HG03159 (cell line): ENCODE data around the gene COL8A2.

Source experiments
- ATAC-seq: cut with Tn5 transposase; IDR thresholded peaks from one replicate; pipeline ENCODE4 v1.9.1; 2021; ENCODE audit warnings: mild to moderate bottlenecking, moderate library complexity; ENCODE audit not compliant: unreplicated experiment

COL8A2 gene

DNA sequence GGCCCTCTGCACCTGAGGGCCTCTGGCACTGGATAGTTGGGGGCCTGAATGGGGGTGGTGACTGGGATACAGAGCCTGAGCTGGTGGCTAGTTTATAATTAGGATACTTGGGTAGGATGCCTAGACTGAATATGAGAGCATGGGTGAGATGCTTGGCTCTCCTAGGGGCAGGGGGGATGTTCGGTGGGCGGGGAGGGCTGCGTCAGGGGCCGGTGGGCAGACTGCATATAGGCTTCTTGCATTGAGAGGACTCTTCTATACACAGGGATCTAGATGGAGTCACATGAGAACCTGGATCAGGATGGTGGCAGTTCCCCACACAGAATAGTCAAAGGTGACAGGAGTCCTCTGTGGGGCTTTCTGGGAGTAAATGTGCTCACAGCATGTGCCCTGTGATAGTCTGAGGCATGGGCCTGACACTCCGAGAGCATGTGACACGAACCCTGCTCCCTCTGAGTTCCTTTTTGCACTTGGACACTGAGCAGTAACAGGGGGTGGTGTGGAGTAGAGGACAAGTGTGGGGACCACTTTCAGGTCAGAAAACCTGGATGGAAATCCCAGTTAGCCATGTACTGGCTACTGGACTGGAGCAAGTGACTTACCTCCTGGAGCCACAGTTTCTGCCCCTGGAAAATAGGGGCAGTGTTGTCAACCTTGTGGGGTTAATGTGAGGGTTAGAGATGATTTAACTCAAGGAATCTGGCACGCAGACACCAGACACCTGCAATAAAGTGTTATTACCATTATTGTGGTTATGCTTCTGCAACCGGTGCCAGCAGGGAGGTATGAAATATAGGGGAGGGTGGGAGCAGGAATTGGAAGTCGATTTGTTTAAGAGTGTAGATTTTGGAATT lies 33.2 kb upstream of the COL8A2 start:
- no peak for ATAC-seq

DNA sequence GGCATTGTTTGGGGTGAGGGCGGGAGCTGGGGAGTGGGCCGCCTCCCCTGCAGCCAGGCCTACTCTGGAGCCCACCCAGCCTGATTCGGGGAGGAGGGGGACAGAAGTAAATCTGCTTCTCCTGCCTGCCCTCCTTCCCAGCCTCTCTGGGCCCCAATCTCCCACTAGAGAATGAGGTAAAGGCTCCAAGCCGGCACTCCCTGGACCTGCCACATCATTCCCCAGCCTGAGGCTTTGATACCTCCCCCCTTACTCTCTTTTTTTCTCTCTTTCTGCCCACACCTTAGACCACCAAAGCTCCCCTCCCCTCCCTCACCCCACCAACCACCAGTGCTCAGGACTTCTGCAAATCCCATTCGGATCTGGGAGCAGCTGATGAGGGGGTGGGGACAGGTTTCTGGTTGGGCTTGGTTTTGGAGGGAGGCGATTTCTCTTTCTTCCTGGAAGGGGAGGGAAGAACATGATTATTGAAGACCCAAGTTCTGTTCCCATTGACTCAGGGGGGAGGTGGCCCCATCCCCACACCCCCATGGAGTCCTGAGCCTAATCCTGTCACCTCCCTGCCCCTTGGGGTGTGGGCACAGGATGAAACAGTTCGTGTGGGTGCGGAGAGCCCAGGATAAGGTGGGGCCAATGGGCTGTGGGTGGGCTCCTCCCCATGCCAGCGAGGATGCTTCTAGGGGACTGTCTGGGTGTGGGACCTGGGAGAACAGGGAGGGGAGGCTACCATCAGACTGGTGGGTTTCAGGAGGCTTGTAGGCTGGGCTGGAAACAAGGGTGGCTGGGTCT lies 32.3 kb upstream of the COL8A2 start:
- ATAC-seq: no peak

DNA sequence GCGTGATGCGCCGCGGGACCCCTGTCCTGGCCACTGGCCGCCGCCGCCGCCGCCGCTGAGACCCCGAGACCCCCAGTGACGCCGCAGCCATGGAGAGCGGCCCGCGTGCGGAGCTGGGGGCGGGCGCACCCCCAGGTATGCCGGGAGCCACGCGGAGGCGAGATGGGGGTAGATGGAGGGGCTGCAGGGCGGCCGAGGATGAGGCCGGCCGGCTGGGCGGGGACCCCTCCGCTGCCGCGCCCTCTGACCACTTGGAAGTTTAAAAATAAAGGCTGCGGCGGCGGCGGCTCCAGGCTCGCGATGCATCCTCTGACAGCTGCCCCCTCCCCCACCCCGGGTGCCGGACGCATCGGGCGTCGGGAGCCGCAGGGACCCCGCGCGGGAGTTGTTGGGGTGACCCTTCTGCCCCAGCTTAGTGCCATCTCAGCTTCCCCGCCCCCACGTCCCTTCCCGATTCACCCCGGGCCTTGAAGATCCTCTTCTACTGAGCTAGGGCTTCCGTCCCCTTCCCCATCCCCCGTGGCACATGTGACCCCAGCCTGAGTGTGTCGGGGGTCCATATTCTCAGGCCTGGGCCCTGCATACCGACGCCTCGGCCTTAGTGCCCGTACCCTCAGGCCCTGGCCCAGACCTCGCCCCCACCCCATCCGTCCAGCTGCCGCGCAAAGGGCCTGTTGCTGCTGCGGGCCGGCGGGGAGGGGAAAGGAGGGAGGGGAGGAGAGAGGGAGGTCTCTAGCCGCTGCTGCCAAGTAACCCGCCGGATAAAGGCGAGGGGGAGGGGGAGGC lies 31.5 kb upstream of the COL8A2 start:
- peak; percentile 4 for ATAC-seq

DNA sequence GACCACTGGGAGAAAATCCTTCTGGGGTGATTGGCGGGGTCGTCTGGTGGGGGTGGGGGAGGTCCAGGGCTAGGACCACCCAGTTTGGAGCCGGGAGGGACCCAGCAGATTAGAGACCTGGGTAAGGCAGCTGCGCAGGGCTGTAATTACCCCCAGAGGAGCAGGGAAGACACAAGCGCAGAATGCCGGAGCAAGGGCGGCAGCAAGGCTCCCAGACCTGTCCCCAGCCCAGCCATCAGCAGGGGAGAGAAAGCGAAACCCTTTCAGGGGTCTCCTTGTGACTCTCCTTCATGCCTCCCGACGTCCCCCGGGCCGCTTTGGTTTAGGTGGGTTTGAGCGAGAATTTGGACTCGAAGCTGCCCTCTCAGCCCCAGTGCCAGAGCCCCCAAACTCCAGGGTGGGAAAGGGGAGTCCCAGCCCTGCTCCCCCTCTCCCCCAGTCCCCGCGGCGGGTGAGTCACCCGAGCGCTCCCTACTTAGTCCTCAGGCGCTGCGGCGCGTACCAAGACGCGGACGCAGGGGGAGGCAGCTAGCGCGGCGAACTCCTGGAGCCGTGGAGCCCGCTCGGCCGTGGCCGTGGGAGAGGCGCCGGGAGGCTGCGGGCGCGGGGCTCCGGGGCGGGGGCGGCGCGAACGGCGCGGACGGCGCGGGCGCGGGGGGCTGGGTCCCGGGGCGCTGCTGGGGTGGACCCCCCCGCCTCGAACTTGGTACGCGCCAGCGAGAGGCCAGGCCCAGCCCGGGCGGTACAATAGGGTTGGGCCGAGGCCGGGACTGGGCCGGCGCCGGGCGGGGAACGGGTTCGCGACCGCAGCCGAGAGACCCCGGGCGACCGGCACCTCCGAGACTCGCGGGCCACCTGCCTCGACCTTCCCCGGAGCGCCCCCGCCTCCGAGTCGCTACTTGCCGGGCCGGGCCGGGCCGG lies 30.6 kb upstream of the COL8A2 start, which contains the start of gene MAP7D1:
Gene MAP7D1, plus strand, starts transcription at position 753 of the 921 bp plus-strand sequence. CDS start 258 bp downstream, outside the sequence.
- peak; percentile 43 for ATAC-seq

DNA sequence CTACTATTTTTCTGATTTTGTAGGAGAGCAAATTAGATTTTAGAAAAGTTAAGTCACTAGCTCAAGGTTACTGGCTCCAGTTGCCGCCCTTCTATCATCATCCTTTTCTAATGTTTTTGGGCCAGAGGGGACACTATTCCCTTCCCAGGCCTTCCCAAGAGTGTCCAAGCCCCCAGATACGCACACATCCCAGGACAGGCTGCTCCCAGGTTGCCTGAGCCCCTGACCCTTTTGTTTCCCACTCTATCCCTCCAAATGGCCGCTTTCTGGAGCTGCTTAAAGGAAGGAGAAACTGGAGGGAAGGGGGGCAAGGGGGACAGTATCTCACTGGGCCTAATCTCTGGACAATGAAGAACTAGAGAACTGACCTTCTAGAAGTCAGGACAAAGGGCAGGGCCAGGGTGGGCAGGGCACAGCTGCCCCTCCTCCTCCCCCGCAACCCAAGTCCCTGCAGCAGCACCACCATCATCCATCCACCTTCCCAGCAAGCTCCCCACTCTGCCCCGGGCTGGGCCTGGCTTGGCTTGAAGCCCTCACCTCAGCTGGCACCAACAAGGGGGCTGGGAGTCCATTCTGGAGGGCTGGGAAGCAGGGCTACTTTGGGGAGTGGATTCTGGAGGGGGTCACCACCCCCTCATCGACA lies 29.9 kb upstream of the COL8A2 start:
- no peak for ATAC-seq

DNA sequence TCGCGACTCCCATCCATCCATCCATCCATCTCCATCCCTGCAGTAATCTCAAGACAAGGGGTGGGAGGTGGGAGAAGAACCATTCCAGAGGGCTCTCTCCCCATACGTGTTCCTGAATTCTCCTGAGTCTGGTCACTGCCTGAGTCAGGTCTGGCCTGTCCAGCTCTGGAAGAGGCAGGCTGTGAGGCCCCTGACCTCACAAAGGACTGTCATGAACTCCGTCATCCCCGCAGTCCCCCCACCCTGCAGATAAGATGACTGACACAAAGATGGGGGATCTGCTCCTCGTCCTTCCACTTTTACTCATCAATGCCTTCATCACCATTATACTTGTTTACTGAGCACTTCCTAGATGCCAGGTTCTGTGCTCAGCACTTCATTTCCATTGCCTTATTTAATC lies 29.3 kb upstream of the COL8A2 start:
- no peak for ATAC-seq

DNA sequence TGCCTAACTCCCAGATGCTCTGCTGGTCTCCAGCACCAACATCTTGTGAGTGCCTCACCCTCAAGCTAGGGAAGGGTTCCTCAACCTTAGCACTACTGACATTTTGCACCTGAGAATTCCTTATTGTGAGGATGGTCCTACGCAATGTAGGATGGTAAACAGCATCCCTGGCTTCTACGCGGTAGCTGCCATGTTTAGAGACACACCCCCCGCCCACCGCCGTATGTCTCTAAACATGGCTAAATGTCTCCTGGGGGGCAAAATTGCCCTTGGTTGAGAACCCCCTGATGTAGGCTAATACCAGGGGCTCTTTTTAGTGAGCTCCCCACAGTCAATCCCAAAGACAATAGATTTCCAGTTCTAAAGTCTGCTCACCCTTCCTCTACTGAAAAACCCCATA lies 28.5 kb upstream of the COL8A2 start:
- no peak for ATAC-seq

DNA sequence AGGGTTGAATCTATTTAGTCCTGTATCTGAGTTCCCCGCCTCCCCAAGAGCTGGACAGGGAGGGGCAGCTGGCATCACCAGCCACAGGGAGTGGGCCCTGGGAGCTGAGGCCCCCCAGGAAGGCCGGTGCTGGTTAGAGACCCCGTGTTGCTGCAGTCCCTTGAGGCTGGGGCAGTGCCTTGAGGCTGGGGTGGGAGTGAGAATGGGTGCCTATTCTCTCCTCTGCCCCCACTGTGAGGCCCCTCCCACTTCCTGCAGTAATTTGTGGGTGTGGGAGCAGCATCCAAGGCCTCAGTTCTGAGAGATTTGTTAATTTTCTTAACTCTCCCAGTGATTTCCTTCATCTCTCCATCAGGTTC lies 26.8 kb upstream of the COL8A2 start:
- no peak for ATAC-seq

DNA sequence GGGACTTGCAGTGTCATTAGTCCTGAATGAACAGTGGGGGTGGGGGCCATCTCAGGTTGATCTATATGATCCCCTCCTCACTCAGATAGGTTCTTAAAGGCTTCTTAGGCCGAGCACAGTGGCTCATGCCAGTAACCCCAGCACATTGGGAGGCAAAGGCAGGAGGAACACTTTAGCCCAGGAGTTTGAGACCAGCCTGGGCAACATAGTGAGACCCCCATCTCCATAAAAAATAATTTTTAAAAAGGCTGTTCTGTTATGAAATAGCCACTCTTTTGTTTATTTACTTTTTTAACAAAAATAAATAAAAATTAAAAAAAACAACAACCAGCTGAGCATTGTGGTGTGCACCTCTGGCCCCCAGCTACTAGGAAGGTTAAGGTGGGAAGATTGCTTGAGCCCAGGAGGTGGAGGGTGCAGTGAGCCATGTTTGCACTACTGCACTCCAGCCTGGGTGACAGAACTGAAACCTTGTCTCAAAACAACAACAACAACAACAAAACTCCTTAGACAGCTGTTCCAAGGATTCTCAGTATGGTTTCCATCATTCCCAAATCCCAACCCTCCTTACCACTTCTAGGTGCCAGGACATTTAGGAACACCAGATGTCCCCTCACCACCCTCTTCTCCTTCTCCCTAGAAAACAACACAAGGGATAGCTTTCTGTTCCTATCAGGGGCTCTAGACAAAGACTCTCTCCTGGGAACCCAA lies 26.3 kb upstream of the COL8A2 start:
- no peak for ATAC-seq

DNA sequence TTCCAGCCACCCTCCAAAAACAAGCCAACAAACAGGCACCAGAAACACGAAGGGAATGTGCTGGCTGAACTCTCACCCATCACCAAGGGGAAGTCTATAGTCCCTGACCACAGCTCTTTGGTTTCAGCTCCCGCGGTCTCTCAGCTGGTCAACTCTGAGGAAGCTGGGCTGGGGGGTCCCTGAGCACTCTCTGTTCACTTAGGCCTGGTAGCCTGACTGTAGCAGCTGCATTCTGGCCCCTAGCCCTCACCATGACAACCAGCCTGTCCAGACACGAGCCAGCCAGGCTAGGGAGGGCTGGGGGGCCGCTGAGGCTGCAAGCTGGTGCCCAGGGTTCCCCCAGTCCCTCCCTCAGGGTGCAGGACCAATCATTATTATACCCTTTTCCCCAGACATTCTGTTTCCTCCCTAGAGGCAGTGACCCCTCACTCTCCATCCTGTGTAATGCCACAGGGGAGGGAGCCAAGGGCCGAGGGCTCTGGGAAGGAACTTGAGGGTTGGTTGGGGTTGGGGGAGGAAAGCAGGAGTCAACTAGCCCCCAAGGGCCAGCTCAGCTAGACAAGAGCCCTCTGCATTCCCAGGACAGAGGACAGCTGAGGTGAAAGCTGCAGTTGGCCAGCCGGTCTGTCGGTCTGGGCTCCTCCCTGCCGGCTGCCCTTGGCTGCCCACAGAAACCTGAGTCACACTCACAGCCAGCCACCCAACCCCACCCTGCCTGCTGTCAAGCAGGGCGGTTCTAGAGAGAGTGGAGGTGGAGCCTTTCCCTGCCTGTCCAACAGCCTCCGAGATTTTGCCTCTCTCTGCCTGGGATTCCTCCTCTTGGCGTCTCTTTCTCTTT lies 25.5 kb upstream of the COL8A2 start:
- peak; percentile 38 for ATAC-seq

DNA sequence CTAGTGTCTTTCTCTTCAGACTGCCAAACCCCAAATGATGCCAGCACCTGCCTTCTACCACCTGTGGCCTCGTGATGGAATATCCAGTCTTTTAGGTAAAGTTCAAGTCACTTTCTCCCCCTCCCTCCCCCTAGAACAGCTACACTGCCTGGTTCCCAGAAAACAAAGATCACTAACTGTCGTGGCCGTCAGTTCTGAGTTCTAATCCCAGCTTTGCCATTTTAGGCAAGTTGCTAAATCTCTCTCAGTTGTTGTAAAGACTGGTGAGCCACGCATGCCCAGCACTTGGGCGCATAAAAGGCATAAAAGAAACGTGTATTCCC lies 24.9 kb upstream of the COL8A2 start:
- no peak for ATAC-seq

DNA sequence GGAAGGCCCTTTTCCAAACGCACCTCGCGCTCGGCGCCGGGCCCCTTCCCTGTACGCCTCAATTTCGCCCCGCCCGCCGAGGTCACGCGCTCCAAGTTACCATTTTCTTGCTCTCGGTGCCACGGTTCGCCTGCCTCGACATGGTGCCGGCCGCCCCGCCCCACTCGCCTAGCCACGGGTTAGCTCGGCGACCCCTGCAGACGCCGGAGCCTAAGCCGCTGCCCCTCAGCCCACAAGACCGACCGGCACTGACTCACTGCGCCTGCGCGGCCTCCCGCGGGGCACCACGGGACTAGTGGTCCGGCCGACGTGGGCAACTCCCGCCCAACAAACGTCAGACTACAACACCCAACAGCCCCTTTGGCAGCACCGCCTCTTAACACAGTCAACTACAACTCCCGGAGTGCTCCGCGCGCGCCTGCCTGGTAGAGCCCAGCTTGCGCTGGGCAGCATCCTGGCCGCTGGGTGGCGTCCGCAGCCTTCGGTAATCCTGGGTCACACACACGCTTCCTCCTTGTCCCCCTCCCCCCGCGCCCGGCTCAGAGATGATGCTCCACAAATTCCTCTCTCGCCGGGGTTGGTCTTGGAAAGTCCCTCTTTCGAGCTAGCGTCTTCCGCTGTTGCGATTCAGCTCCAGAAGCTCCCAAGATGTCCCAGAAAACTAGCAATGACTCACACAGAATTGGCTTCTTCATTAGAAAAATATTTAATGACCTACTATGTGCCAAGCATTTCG lies 24.4 kb upstream of the COL8A2 start, which contains the start of gene TRAPPC3:
Gene TRAPPC3, minus strand, starts transcription at position 250 of the 736 bp plus-strand sequence. Its CDS starts 108 bp downstream, at position 142.
- ATAC-seq: peak; percentile 88

DNA sequence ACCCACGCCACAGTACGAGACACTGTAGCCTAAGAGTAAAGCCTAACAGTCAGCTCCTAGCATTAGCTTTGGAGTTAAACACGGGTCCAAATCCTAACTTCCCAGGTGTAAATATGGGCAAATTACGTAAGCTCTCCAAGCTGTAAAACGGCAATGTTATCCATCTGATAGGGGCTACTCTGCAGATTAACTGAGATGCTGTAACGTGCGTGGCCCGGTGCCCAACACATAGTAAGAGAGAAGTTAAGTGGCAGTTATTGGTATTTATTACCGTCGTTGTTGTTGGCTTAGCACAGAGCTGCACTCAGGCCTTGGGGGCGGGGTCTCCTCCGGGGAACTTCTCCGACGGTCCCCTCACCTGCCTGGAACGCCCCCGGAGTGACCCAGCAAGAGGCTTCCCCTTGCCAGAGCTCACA lies 23.8 kb upstream of the COL8A2 start:
- ATAC-seq: no peak

DNA sequence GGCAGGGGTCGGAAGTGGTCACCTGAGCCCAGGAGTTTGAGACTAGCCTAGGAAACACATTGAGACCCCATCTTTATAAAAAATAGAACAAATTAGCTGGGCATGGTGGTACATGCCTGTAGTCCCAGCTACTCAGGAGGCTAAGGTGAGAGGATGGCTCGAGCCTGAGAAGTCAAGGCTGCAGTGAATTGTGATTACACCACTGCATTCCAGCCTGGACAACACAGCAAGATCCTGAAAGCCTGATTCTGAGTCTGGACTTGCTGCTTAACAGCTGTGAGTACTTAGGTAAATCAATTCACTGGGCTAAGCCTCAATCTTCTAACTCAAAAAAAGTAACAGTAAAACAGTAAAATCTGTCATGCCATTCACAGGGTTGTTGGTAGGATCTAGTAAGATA lies 19.4 kb upstream of the COL8A2 start:
- no peak for ATAC-seq

DNA sequence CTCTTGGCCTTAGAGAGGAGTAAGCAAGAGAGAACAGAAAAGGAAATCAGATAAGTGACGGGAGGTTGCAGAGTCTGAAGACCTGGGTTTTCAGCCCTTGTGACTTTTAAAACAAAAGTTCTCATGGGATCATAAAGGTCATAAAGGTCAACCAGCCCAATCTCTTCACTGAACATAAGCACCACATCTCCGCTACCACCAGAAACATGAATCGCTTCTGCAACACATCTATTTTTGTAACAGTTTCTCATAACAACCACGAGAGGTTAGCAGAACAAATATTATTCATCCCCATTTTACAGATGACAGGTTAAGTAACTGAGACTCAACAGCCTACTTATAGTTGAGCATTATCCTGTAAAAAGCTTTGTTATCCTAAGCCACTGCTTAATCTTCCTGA lies 18.4 kb upstream of the COL8A2 start:
- ATAC-seq: no peak

DNA sequence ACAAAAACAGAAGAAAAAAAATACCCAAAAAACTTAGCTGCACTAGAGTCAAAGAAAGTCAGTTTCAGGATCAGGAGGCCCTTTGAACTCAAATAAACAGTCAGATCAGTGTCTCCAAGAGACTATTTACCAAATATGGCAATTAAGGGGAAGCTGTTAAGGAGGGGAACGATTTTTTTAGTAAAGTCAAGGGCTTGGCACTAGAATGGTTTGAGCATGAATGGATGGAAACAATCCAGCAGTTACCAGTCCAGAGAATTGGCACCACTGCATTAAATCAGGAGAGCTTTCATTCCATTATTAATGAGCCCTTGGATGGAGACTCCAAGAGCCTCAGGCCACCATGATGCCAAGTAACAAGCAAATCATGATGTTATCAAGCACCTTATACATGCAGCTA lies 17.1 kb upstream of the COL8A2 start:
- ATAC-seq: no peak

DNA sequence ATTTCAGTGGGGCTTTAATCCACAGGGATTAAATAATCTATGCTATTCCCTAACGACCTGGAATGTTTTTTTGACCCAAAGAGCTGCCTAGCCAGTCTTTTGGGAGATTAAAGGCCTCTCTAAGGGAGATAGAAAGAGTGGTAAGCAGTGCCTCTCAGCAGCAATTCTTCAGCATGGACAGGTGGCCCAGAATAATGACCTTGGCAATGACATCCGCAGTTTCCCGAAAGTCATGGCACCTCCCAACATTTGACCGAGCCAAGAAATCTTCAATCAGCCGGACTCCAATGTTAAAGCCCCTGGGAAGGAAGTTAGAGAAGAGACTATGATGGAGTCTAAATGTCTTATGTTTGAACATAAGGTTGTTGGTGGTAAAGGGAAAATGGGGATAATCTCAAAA lies 14.5 kb upstream of the COL8A2 start:
- ATAC-seq: no peak

DNA sequence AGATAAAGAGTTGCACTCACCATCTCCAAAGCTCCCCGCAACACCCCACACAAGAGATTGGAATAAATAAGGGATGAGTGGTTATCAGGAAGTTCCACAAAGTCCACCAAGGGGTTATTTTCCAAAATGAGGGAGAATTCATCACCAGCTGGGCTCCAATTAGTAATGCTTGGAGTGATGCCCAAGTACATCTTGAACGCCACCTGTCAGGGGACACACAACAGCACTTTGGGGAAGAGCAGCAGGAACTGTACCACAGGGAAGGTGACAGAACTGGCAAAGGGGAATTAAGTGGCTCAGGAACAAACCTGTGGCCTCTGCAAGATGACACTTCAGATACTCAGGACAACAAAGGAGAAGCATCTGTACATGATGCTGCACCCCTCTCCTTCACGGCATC lies 12.8 kb upstream of the COL8A2 start:
- ATAC-seq: no peak
